ENCODE data around the gene PKDCC.
"Not testable (repeated sequence)": the region's sequence is repeated elsewhere in the genome, so short reads cannot be mapped to it uniquely, and the experiment has no call there.

PKDCC gene

GRCh38 chr2:42084231-42084671, 36.4 kb downstream of the PKDCC start:
- in situ Hi-C loops (cut with MboI; ENCODE audit: low sequenced_read_pairs): loop anchor here (5.0 kb wide), 1 partner anchor 217 kb away; no protein-coding TSS in a partner anchor

GRCh38 chr2:42085070-42085469, 37.2 kb downstream of the PKDCC start:
- in situ Hi-C loops (cut with MboI; ENCODE audit: low sequenced_read_pairs): not testable (repeated sequence)

GRCh38 chr2:42085706-42086487, 38.1 kb downstream of the PKDCC start:
- in situ Hi-C loops (cut with MboI; ENCODE audit: low sequenced_read_pairs): no loop called here

- in situ Hi-C loops (cut with MboI; ENCODE audit: low sequenced_read_pairs): no loop called here
Observed at GRCh38 chr2:42086500-42086953, 38.7 kb downstream of the PKDCC start.

- in situ Hi-C loops (cut with MboI; ENCODE audit: low sequenced_read_pairs): no loop called here
Observed at GRCh38 chr2:42087137-42087856, 39.5 kb downstream of the PKDCC start.

- in situ Hi-C loops (cut with MboI; ENCODE audit: low sequenced_read_pairs): no loop called here
Observed at GRCh38 chr2:42087857-42088195, 40.0 kb downstream of the PKDCC start.

GRCh38 chr2:42089340-42089925, 41.6 kb downstream of the PKDCC start:
- in situ Hi-C loops (cut with MboI; ENCODE audit: low sequenced_read_pairs): no loop called here

- in situ Hi-C loops (cut with MboI; ENCODE audit: low sequenced_read_pairs): no loop called here
Observed at GRCh38 chr2:42090216-42090615, 42.4 kb downstream of the PKDCC start.

GRCh38 chr2:42091671-42092070, 43.9 kb downstream of the PKDCC start:
- in situ Hi-C loops (cut with MboI; ENCODE audit: low sequenced_read_pairs): no loop called here

- in situ Hi-C loops (cut with MboI; ENCODE audit: low sequenced_read_pairs): no loop called here
Observed at GRCh38 chr2:42092084-42092996, 44.5 kb downstream of the PKDCC start.

- in situ Hi-C loops (cut with MboI; ENCODE audit: low sequenced_read_pairs): no loop called here
Observed at GRCh38 chr2:42094114-42094513, 46.3 kb downstream of the PKDCC start.

- in situ Hi-C loops (cut with MboI; ENCODE audit: low sequenced_read_pairs): no loop called here
Observed at GRCh38 chr2:42095923-42096408, 48.1 kb downstream of the PKDCC start.

GRCh38 chr2:42096869-42097591, 49.2 kb downstream of the PKDCC start:
- in situ Hi-C loops (cut with MboI; ENCODE audit: low sequenced_read_pairs): no loop called here

- in situ Hi-C loops (cut with MboI; ENCODE audit: low sequenced_read_pairs): no loop called here
Observed at GRCh38 chr2:42098571-42099437, 51.0 kb downstream of the PKDCC start.

- in situ Hi-C loops (cut with MboI; ENCODE audit: low sequenced_read_pairs): loop anchor here (10.0 kb wide), 1 partner anchor 95 kb away; no protein-coding TSS in a partner anchor
Observed at GRCh38 chr2:42099438-42100173, 51.8 kb downstream of the PKDCC start.

- in situ Hi-C loops (cut with MboI; ENCODE audit: low sequenced_read_pairs): loop anchor here (10.0 kb wide), 1 partner anchor 94 kb away; no protein-coding TSS in a partner anchor
Observed at GRCh38 chr2:42100683-42101205, 52.9 kb downstream of the PKDCC start.

- in situ Hi-C loops (cut with MboI; ENCODE audit: low sequenced_read_pairs): loop anchor here (10.0 kb wide), 1 partner anchor 93 kb away; no protein-coding TSS in a partner anchor
Observed at GRCh38 chr2:42101206-42102023, 53.6 kb downstream of the PKDCC start.
